IPS-20b (cell line): ENCODE data around the gene ZNF518B.
A peak's percentile ranks its signal among the peaks of the same experiment; 100 is the strongest.

Experiments used
- H3K27ac ChIP-seq: one replicate; pipeline ENCODE4 v1.5.1; 2013; ENCODE audit warnings: low read length
- H3K27me3 ChIP-seq: 2 replicates; pipeline ENCODE4 v1.6.1; 2013; ENCODE audit warnings: mild to moderate bottlenecking, low read length, inconsistent platforms; ENCODE audit not compliant: insufficient read depth
- H3K36me3 ChIP-seq: 2 replicates; pipeline ENCODE4 v1.6.1; 2013; ENCODE audit warnings: low read depth, mild to moderate bottlenecking, inconsistent platforms, low read length, moderate library complexity; ENCODE audit not compliant: insufficient read depth
- H3K4me1 ChIP-seq: 2 replicates; pipeline ENCODE4 v1.6.1; 2013; ENCODE audit warnings: mild to moderate bottlenecking, control low read depth, inconsistent platforms, low read length, moderate library complexity; ENCODE audit not compliant: insufficient read depth
- H3K4me3 ChIP-seq: 2 replicates; pipeline ENCODE4 v1.5.1; 2013; ENCODE audit warnings: mild to moderate bottlenecking, low read length, inconsistent platforms
- H3K9ac ChIP-seq: 2 replicates; pipeline ENCODE4 v1.6.1; 2013; ENCODE audit warnings: low read depth, mild to moderate bottlenecking, inconsistent platforms, low read length, moderate library complexity
- H3K9me3 ChIP-seq: 2 replicates; pipeline ENCODE4 v1.6.1; 2013; ENCODE audit warnings: mild to moderate bottlenecking, low read depth, low read length, inconsistent platforms; ENCODE audit not compliant: insufficient read depth

The ZNF518B gene

DNA sequence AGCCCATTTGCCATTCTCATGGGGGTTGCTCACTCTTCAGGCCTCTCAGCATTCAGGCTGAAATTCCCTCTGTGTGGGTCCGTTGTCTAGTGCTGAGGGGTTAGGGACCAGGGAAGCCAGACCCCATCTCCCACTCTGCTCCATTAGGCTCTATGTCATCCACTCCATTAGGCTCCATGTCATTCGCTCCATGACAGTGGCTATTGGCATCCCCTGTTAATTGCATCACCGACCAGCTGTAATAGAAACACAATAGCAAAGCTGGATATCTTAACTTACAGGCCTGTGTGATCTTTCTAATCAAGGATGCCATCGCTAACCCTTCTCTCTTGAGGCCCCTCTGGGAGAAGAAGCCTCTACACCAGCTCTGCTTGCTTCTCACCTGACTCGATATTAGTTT lies 25.7 kb upstream of the ZNF518B start:
- Histone ChIP-seq H3K4me1 (no peaks in the 10 kb centered on the region), H3K9me3 (no peaks in the 10 kb centered on the region), H3K9ac (no peak overlapping the region), H3K4me3 (no peak overlapping the region), H3K27ac (no peak overlapping the region), H3K36me3 (no peaks in the 10 kb centered on the region), H3K27me3 (no peaks in the 10 kb centered on the region)

DNA sequence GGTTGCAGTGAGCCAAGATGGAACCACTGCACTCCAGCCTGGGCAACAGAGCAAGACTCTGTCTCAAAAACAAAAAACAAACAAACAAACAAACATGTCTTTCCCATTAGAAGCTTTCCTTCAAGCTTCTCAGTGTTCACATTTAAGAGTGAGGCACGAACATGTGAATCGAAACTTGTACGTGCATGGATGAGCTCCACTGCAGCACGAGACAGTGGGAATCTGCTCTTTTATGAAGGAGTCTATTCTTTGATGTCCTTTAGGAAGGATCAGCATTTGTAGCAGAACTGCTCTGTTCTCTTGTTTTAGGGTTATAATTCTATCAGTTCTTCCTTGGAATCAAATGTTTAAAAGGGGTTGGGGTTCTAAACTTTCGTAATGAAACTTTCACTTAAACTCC lies 23.4 kb upstream of the ZNF518B start:
- H3K9me3 ChIP-seq: no peaks in the 10 kb centered on the region
- no peak overlapping the region for H3K9ac ChIP-seq
- H3K4me1 ChIP-seq: no peaks in the 10 kb centered on the region
- H3K36me3 ChIP-seq: no peaks in the 10 kb centered on the region
- no peaks in the 10 kb centered on the region for H3K27me3 ChIP-seq
- no peak overlapping the region for H3K27ac ChIP-seq
- no peak overlapping the region for H3K4me3 ChIP-seq

DNA sequence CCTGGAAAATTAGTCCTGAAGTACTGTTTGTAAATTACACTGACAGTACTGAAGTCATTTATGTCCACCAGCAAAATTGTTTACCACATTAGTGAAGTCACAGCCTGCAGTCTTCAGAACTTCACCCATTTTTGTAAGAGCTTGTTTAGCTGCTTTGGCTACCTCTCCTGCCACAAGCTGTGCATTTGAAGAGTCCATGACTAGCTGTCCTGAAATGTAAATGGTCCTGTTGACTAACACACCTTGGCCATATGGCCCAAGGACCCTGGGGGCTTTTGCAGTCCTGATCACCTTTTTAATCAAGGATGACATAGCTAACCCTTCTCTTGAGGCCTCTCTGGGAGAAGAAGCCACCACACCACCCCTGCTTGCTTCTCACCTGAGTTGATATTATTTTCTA lies 21.4 kb upstream of the ZNF518B start:
- no peaks in the 10 kb centered on the region for H3K36me3 ChIP-seq
- no peaks in the 10 kb centered on the region for H3K9me3 ChIP-seq
- H3K27ac ChIP-seq: no peak overlapping the region

DNA sequence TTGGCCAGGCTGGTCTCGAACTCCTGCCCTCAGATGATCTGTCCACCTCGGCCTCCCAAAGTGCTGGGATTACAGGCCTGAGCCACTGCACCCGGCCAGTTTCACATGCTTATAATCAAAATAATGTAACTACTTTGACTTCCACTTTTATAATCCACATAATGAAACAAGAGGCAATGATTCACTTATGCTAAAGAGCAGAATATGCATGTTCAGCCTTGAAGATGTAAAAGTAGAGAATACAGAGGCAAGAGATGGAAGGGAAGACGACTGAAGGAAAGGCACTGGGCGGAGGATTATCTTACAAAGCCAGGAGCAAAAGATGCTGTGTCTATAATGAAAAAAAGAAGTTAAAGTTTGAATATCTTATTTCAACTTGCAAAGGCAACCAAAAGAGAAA lies 13.3 kb upstream of the ZNF518B start:
- H3K27ac ChIP-seq: no peak overlapping the region
- no peak overlapping the region for H3K9ac ChIP-seq
- no peaks in the 10 kb centered on the region for H3K36me3 ChIP-seq
- H3K9me3 ChIP-seq: no peaks in the 10 kb centered on the region
- no peaks in the 10 kb centered on the region for H3K27me3 ChIP-seq
- H3K4me3 ChIP-seq: no peak overlapping the region
- H3K4me1 ChIP-seq: no peaks in the 10 kb centered on the region

More for the DNA sequence above, 21.4 kb upstream of the ZNF518B start:
- Histone ChIP-seq H3K4me1 (no peaks in the 10 kb centered on the region), H3K9ac (no peak overlapping the region), H3K27me3 (no peaks in the 10 kb centered on the region), H3K4me3 (no peak overlapping the region)

DNA sequence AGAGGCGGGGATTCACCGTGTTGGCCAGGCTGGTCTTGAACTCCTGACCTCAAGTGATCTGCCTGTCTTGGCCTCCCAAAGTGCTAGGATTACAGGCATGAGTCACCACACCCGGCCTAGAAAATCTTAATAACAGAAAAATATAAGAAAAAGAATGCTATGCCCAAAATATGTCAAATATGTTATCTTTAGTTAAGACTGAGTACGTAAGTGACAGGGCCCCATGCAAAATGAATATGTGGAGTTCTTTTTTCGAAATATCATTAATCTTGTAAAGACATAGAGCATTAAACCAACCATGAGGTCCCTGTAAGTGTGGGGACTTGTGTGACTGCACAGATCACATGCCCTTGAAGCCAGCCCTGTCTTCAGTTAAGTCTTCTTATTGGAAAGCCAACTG lies 8.9 kb upstream of the ZNF518B start:
- Histone ChIP-seq H3K27ac (no peak overlapping the region), H3K36me3 (no peaks in the 10 kb centered on the region), H3K4me3 (no peak overlapping the region), H3K9me3 (no peaks in the 10 kb centered on the region), H3K27me3 (peaks cover 37% of the 10 kb centered on the region), H3K4me1 (no peaks in the 10 kb centered on the region), H3K9ac (no peak overlapping the region)

DNA sequence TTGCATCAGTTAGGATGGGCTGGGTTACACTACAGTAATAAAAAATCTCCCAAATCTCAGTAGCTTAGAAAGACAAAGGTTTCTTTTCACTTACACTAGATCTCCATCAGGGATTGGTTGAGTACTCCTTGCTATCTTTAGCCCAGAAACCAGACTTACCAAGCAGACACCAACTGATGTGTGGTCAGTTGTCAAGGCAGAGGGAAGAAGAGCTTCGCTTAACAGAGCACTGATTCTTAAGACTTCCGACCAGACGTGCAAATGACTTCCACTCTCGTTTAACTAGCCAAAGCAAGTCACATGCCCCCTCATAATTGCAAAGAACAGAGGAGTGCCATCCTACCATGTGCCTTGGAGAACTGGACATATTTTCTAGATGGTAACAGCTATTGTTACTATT lies 5.7 kb upstream of the ZNF518B start:
- H3K36me3 ChIP-seq: no peaks in the 10 kb centered on the region
- no peak overlapping the region for H3K27ac ChIP-seq
- no peak overlapping the region for H3K4me3 ChIP-seq
- H3K27me3 ChIP-seq: peaks cover 70% of the 10 kb centered on the region
- no peak overlapping the region for H3K9ac ChIP-seq
- H3K9me3 ChIP-seq: no peaks in the 10 kb centered on the region
- no peaks in the 10 kb centered on the region for H3K4me1 ChIP-seq

DNA sequence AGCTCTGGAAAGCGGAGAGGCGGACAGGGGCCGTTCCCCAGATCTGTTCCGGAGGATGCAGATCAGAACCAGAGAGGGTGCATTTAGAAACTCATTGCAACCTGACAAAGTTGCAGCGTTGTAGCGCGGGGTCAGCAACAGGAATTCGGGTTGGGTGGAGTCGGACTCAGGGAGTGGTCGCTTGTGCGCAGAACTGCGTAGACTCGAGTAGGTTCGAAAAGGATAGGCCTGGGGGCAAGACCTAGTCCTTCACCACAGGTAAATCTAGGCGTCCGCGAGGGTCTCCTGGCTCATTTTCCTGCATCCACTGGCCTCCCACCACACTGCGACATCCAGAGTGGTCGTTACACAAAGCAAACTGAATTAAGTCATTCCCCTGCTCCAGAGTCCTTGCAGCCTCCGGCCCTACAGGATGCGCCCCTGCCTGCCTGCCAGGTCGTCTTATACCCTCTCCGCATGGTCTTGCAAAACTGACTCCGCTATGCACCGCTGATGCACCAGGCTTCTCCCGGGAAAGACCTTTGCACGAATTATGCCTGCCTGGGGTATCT lies 4.7 kb upstream of the ZNF518B start:
- Histone ChIP-seq H3K9me3 (no peaks in the 10 kb centered on the region), H3K4me3 (peak overlapping the region; percentile 77), H3K9ac (peak overlapping the region; percentile 42; the same call in 1 of the 2 replicates), H3K27me3 (peaks cover 76% of the 10 kb centered on the region), H3K36me3 (no peaks in the 10 kb centered on the region), H3K27ac (no peak overlapping the region), H3K4me1 (no peaks in the 10 kb centered on the region)

DNA sequence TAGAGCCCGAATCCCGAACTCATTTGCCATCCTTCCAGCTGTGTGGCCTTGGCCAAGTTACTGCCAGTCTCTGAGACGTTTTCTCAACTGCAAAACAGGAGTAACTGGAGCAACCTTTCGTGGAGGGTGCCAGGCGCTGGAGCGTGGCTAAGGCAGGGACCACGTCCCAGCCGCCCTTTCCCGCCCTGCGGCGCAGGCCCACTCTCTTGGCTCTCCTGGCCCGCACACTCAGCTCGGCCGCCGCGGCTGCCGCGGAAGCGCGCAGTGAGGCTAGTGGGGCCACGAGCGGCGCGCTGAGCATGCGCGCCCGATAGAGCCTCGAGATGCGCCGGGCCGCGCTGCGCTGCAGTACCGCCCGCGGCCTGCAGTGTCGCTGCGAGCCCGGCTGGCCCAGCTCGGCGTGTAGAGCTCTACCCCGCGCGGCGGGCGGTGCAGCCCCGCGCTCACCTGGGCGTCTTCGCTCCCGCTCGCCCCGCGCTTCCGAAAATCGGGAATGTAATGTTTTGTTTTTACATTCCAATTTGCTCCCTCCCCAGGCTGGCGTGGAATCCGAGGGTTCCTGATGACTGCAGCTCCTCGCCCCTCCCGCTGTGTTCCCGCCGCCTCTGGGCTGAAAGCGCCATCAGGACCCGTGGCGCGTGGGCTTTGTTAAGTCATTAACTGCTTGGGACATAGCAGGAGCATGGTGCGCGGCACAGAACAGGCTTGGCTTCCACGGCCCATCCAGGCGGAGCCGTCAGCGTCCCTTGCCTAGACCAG lies 4.0 kb upstream of the ZNF518B start:
- H3K9me3 ChIP-seq: no peaks in the 10 kb centered on the region
- no peaks in the 10 kb centered on the region for H3K4me1 ChIP-seq
- no peak overlapping the region for H3K27ac ChIP-seq
- H3K27me3 ChIP-seq: peaks cover 80% of the 10 kb centered on the region
- peak overlapping the region; percentile 42; the same call in 1 of the 2 replicates for H3K9ac ChIP-seq
- peak overlapping the region; percentile 77 for H3K4me3 ChIP-seq
- no peaks in the 10 kb centered on the region for H3K36me3 ChIP-seq

DNA sequence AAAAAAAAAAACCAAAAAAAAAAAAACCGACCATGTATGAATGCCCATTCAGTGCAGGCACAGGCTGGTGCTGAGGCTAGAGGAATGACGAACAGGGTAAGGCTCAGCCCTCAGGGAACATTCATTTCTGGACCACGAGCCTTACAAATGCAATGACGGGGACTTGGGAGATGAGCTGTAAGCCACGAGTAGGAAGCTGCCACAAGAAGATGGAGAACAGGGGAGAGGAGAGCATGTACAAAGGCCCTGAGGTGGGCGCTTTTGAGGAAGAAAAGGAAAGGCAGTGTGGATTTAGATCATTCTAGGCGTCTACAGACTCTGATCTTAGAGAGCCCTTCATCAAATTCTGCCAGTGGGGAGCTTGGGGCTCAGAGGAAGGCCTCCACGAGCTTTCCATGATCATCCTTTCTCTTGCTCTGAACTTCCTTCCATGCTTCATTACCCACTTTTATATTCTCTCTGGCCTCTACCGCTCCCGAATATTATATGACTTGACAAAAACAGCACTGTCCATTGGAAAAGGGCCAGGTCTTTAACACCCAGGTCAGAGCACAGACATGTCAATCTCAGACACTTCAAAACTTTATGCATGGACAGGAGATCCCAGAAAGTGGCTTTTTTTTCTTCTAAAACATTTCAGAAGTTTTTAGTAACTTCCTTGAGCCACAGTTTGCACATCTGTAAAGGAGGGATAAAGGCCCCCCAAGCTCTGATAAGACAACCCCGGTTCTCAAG lies 3.3 kb upstream of the ZNF518B start:
- peaks cover 7% of the 10 kb centered on the region; the same call in 1 of the 2 replicates for H3K4me1 ChIP-seq
- H3K36me3 ChIP-seq: no peaks in the 10 kb centered on the region
- H3K4me3 ChIP-seq: peak overlapping the region; percentile 77; the same call in 1 of the 2 replicates
- H3K27ac ChIP-seq: no peak overlapping the region
- no peak overlapping the region for H3K9ac ChIP-seq
- H3K9me3 ChIP-seq: no peaks in the 10 kb centered on the region
- H3K27me3 ChIP-seq: peaks cover 88% of the 10 kb centered on the region

DNA sequence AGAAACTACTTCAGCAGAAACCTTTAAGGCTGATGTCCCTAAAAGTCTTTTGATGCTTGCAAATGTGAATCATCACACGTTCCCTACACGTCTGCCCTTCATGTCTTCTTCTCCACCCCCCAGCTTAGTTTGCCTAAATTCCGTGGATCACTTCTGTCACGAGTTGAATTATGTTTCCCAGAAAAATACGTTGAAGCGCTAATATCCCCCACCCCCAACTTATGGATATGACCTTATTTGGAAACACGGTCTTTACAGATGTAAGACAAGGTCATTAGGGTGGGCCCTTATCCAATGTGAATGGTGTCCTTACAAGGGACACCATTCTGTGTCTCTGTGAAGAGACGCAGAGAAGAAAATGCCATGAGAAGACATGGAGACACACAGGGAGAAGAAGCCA lies 2.1 kb upstream of the ZNF518B start:
- Histone ChIP-seq H3K4me3 (no peak overlapping the region), H3K9ac (no peak overlapping the region), H3K27ac (no peak overlapping the region), H3K4me1 (peaks cover 16% of the 10 kb centered on the region; the same call in 1 of the 2 replicates), H3K9me3 (no peaks in the 10 kb centered on the region), H3K27me3 (peaks cover 94% of the 10 kb centered on the region), H3K36me3 (peaks cover 2% of the 10 kb centered on the region)

DNA sequence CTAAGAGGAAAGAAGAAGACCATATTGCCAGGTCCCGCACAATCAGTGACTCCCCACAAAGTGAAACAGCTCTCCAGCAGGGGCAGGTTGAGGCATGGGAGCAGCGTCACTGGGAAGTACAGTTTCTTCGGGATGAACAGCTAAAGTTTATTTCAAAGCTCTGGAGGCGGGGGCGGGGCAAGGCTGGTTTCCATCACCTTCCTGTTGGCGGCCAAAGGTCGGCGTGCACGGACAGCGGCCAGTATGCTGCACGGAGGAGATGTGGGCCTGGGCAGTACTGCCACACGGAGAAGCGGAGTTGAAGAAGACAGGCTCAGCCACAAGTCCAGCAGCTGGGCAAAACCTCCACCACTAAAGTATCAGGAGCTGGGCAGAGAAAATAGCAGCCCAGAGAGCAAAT lies 951 bp upstream of the ZNF518B start:
- peaks cover 85% of the 10 kb centered on the region for H3K27me3 ChIP-seq
- no peak overlapping the region for H3K27ac ChIP-seq
- H3K9ac ChIP-seq: no peak overlapping the region
- no peaks in the 10 kb centered on the region for H3K9me3 ChIP-seq
- peaks cover 16% of the 10 kb centered on the region; the same call in 1 of the 2 replicates for H3K4me1 ChIP-seq
- H3K36me3 ChIP-seq: peaks cover 14% of the 10 kb centered on the region
- H3K4me3 ChIP-seq: peak overlapping the region; percentile 61; the same call in 1 of the 2 replicates
